K562 (cell line): ENCODE measurements around the gene MEAK7. TPM values are rescaled to one million over a fixed set of nuclear protein-coding genes. Genes with fewer than 3 reads are reported as not detected.

Experiments
- ATAC-seq: fragments of 200-7000 bp; cut with Tn5 transposase; 3 replicates; pipeline ENCODE4 v1.9.1; 2020; ENCODE audit warnings: moderate library complexity
- BruUV-seq: library from RNA; stranded (reverse); fragments of 400-500 nt; replicated peaks from 2 replicates; lab custom pipeline; 2021; lab: Mats Ljungman, UMichigan
- CTCF ChIA-PET: fragments of 300-600 bp; formaldehyde crosslinking; extraction: SDS; loops from one replicate; lab custom pipeline; 2021; ENCODE audit warnings: low intra/inter-chr PET ratio; lab: Yijun Ruan, JAX
- POLR2A ChIA-PET: fragments of 300-600, 350-650 bp; sonication (Branson Sonifier 250); formaldehyde crosslinking; extraction: SDS; loops from one replicate; lab custom pipeline; 2021; ENCODE audit warnings: antibody characterized with exemption, inconsistent platforms; lab: Yijun Ruan, JAX
- DNase-seq, 4 experiments: peaks; one replicate each; pipeline versions ENCODE4 v3.0.0 to v3.0.0-alpha.2; 2011 to 2018; ENCODE audit warnings: low spot score in 3 of 4, mixed read lengths in 3 of 4; ENCODE audit errors: extremely low read depth in 1 of 4
- FAIRE-seq: peaks from 2 replicates; lab custom pipeline; 2011; peaks lifted over from hg19 to GRCh38; lab: Jason Lieb, UNC
- H2AFZ ChIP-seq: 2 replicates; pipeline ENCODE4 v1.6.0; 2011; ENCODE audit warnings: low read depth, low read length, control low read depth, inconsistent platforms
- H3K27ac ChIP-seq: fragments of 200-600 bp; 3 replicates; pipeline ENCODE4 v1.8.0; 2011; ENCODE audit warnings: low read depth, mild to moderate bottlenecking, control low read depth, inconsistent platforms, low read length, moderate library complexity, mixed read lengths; ENCODE audit errors: extremely low read depth
- H3K27me3 ChIP-seq, 2 experiments: fragments of 300-600 bp in 1 of 2; 2 replicates in 1 of 2; 3 replicates in 1 of 2; pipeline versions ENCODE4 v1.6.0 to v1.8.0; 2011; ENCODE audit warnings: inconsistent platforms in 2 of 2, low read length in 2 of 2, mild to moderate bottlenecking in 1 of 2, mixed read lengths in 1 of 2, moderate library complexity in 1 of 2; ENCODE audit not compliant: control insufficient read depth in 2 of 2, insufficient read depth in 2 of 2
- H3K36me3 ChIP-seq: fragments of 300-600 bp; 3 replicates; pipeline ENCODE4 v1.8.0; 2011; ENCODE audit warnings: mild to moderate bottlenecking, low read length, inconsistent platforms; ENCODE audit not compliant: control insufficient read depth, insufficient read depth
- H3K4me1 ChIP-seq, 2 experiments: fragments of 200-600 bp in 1 of 2; replicated peaks in 1 of 2; 2 replicates in 1 of 2; 3 replicates in 1 of 2; pipeline versions ENCODE4 v1.5.1 to v1.8.0; 2011; ENCODE audit warnings: inconsistent platforms in 2 of 2, low read length in 2 of 2, mild to moderate bottlenecking in 1 of 2, mixed read lengths in 1 of 2, moderate library complexity in 1 of 2; ENCODE audit not compliant: control insufficient read depth in 2 of 2, insufficient read depth in 2 of 2
- H3K4me2 ChIP-seq: 2 replicates; pipeline ENCODE4 v1.6.1; 2011; ENCODE audit warnings: low read length, control low read depth, inconsistent platforms, mixed read lengths; ENCODE audit not compliant: insufficient read depth
- H3K4me3 ChIP-seq: fragments of 200-600 bp; sonication (generic), shearing (Covaris generic); 2 replicates; pipeline ENCODE4 v1.5.1; 2016; ENCODE audit warnings: control low read depth, inconsistent platforms
- H3K79me2 ChIP-seq: fragments of 200-600 bp; 3 replicates; pipeline ENCODE4 v1.8.0; 2011; ENCODE audit warnings: low read length, inconsistent platforms; ENCODE audit not compliant: control insufficient read depth, insufficient read depth
- H3K9ac ChIP-seq, 2 experiments: 2 replicates each; pipeline versions ENCODE4 v1.6.0 to v1.6.1; 2011; ENCODE audit warnings: low read depth in 2 of 2, low read length in 2 of 2, control low read depth in 1 of 2, inconsistent platforms in 1 of 2, mild to moderate bottlenecking in 1 of 2, mixed read lengths in 1 of 2; ENCODE audit not compliant: insufficient read depth in 1 of 2
- H3K9me1 ChIP-seq: one replicate; pipeline ENCODE4 v1.6.0; 2011; ENCODE audit warnings: inconsistent platforms, mild to moderate bottlenecking, low read length, moderate library complexity; ENCODE audit not compliant: control insufficient read depth, insufficient read depth
- H3K9me3 ChIP-seq: replicated peaks from 2 replicates; pipeline ENCODE4 v1.5.1; 2011; ENCODE audit warnings: low read depth, low read length, inconsistent platforms; ENCODE audit not compliant: control insufficient read depth, insufficient read depth
- H4K20me1 ChIP-seq: replicated peaks from 2 replicates; pipeline ENCODE4 v1.6.1; 2011; ENCODE audit warnings: low read length, inconsistent platforms, mixed read lengths; ENCODE audit not compliant: control insufficient read depth, insufficient read depth
- C11orf30 ChIP-seq: fragments of 450-650 bp; IDR thresholded peaks from 2 replicates; pipeline ENCODE4 v1.6.1; 2016; ENCODE audit warnings: low read depth, mild to moderate bottlenecking
- CREB1 ChIP-seq, 2 experiments: sonication (generic) in 1 of 2; formaldehyde crosslinking in 1 of 2; IDR thresholded peaks; 2 replicates each; pipeline versions ENCODE4 v1.6.1 to v1.8.0; 2012 to 2022; ENCODE audit warnings: inconsistent platforms in 1 of 2, mild to moderate bottlenecking in 1 of 2, missing genetic modification reagents in 1 of 2, moderate library complexity in 1 of 2
- EHMT2 ChIP-seq: fragments of 450-650 bp; IDR thresholded peaks from 2 replicates; pipeline ENCODE4 v1.6.1; 2018; ENCODE audit warnings: antibody characterized with exemption
- MAX ChIP-seq: sonication (generic); formaldehyde crosslinking; IDR thresholded peaks from 2 replicates; pipeline ENCODE4 v1.9.0; 2022; ENCODE audit warnings: mild to moderate bottlenecking, missing genetic modification reagents
- MCM2 ChIP-seq: fragments of 450-650 bp; IDR thresholded peaks from 2 replicates; pipeline ENCODE4 v1.6.1; 2017; ENCODE audit warnings: low read depth, mild to moderate bottlenecking
- NFATC3 ChIP-seq: fragments of 450-650 bp; IDR thresholded peaks from 2 replicates; pipeline ENCODE4 v1.6.1; 2017; ENCODE audit warnings: mild to moderate bottlenecking
- PTRF ChIP-seq: fragments of 450-650 bp; IDR thresholded peaks from 2 replicates; pipeline ENCODE4 v1.6.1; 2016; ENCODE audit warnings: mild to moderate bottlenecking, missing genetic modification characterization, missing compliant biosample characterization
- TAF7 ChIP-seq: fragments of 450-650 bp; IDR thresholded peaks from 2 replicates; pipeline ENCODE4 v1.6.1; 2016; ENCODE audit warnings: missing genetic modification characterization, missing compliant biosample characterization
- TOE1 ChIP-seq, 2 experiments: fragments of 450-650 bp in 1 of 2; sonication (generic) in 1 of 2; formaldehyde crosslinking in 1 of 2; IDR thresholded peaks; 2 replicates each; pipeline versions ENCODE4 v1.7.1 to v1.8.0; 2016 to 2022; ENCODE audit warnings: borderline replicate concordance in 2 of 2, mild to moderate bottlenecking in 2 of 2, antibody characterized with exemption in 1 of 2, inconsistent platforms in 1 of 2, low read depth in 1 of 2, missing genetic modification reagents in 1 of 2, moderate library complexity in 1 of 2
- ZNF134 ChIP-seq: fragments of 250-450 bp; sonication (Bioruptor Pico); conservative IDR thresholded peaks from 2 replicates; pipeline ENCODE4 v1.4.0; 2020
- ZNF407 ChIP-seq: fragments of 450-650 bp; IDR thresholded peaks from 2 replicates; pipeline ENCODE4 v1.6.1; 2016; ENCODE audit warnings: low read depth
- WGBS: fragments of 100-300 bp; shearing (Covaris generic); methylation state at CpG from one replicate; pipeline ENCODE4 v1.1.6; 2016; ENCODE audit warnings: low coverage, mixed read lengths; ENCODE audit not compliant: insufficient coverage; ENCODE audit errors: missing lambda C conversion rate; 5-methylcytosine and 5-hydroxymethylcytosine counted together
- in situ Hi-C: fragments of 300-500 bp; cut with MboI; formaldehyde crosslinking; loops from 4 replicates; pipeline ENCODE4 v1.15.0; 2018; ENCODE audit warnings: inconsistent platforms, mixed read lengths
- intact Hi-C: fragments of 100-400 bp; cut with micrococcal nuclease; formaldehyde crosslinking; loops from 2 replicates; pipeline ENCODE4 v1.14.2; 2022
- polyA plus RNA-seq, 8 experiments: library from polyadenylated mRNA; depleted of rRNA in 4 of 8; stranded (reverse) in 5 of 8; unstranded in 3 of 8; fragments of >200 nt; fragmentation: Nextera tagmentation in 2 of 8; fragmentation: Illumina TruSeq in 1 of 8; extraction: Ambion mirVana in 2 of 8; extraction: Trizol in 1 of 8; gene quantifications; 2 replicates each; pipeline versions ENCODE4 v1.2.1 to v1.2.3, GENCODE V29; 2011 to 2014; ENCODE audit warnings: inconsistent platforms in 1 of 8, missing spikeins in 1 of 8
- total RNA-seq, 7 experiments: library from RNA; depleted of rRNA in 6 of 7; stranded (reverse); fragments of >200 nt in 6 of 7; fragmentation: Illumina TruSeq in 2 of 7; extraction: Trizol in 2 of 7; gene quantifications; 2 replicates each; pipeline versions ENCODE4 v1.2.1 to v1.2.3, GENCODE V29; 2011 to 2021; ENCODE audit warnings: low replicate concordance in 1 of 7

Gene MEAK7
- total and polyA plus RNA-seq, 9 of the 15 experiments (the other 6 are each of a cell fraction or from before 2014, with no cell fraction given), result 1.4 to 14.5 (median 6.3) TPM

GRCh38 chr16:84538222-84538840 is 33.9 kb upstream of the MEAK7 start (continued):
- TF ChIP-seq EHMT2 (0 out of 2 replicates have a peak, but pooled peaks have one; percentile 23), ZNF134 (peak; percentile 22; the same call in 1 of the 2 replicates), MAX (no peak), MCM2 (no peak), PTRF (tag) (peak; percentile 16; the same call in 1 of the 2 replicates), TAF7 (peak; percentile 17; the same call in 1 of the 2 replicates), C11orf30 (no peak), TOE1 (IDR thresholded peaks at IDR 0.05; ENCODE audit: borderline replicate concordance) (no peak), TOE1 (CRISPR knock-in tag; IDR thresholded peaks at IDR 0.05; ENCODE audit: borderline replicate concordance, low read depth) (no peak)

- CTCF ChIA-PET, result no interaction called here
- no peaks in the 10 kb centered on the region for H3K27me3 ChIP-seq
- peaks cover 27 to 63% of the 10 kb centered on the region in 2 experiments for H3K4me1 ChIP-seq
- peak overlapping the region; percentile 86 for H3K27ac ChIP-seq
- BruUV-seq, result no TSS peak
- H3K79me2 ChIP-seq, result no peaks in the 10 kb centered on the region
- H4K20me1 ChIP-seq, result no peaks in the 10 kb centered on the region
- H2AFZ ChIP-seq, result peak overlapping the region; percentile 93
- H3K4me2 ChIP-seq, result peak overlapping the region; percentile 56
- H3K9me3 ChIP-seq, result peaks cover 4% of the 10 kb centered on the region; the same call in 1 of the 2 replicates
- peak overlapping the region; percentile 59 to 70 for H3K9ac ChIP-seq
- peak; percentile 81 for ATAC-seq
- in situ Hi-C loops (no loop called here), intact Hi-C loops (no loop called here)
- no peaks in the 10 kb centered on the region for H3K36me3 ChIP-seq
- DNase-seq, result peak; percentile 48 to 93 (median 68)
- H3K4me3 ChIP-seq, result peak overlapping the region; percentile 0; the same call in 1 of the 2 replicates
- POLR2A ChIA-PET, result interaction anchor here (0.6 to 2.3 kb wide), 7 partner anchors 10 to 451 kb away, joined by 3 to 11 read pairs (median 3); no protein-coding TSS in a partner anchor
- FAIRE-seq, result no peak
- 6% methylated on average over 11 of the region's 11 CpGs for WGBS
- H3K9me1 ChIP-seq, result no peaks in the 10 kb centered on the region
- TF ChIP-seq CREB1 (IDR thresholded peaks at IDR 0.05) (peak; percentile 39; the same call in 1 of the 2 replicates), CREB1 (CRISPR knock-in tag; IDR thresholded peaks at IDR 0.05) (no peak), ZNF407 (no peak), NFATC3 (no peak)
These were observed 33.2 kb upstream of the MEAK7 start for GRCh38 chr16:84537491-84538151.
